NCI-H510A (cell line): Measurements from ENCODE around the gene AP3D1.
"Not testable (repeated sequence)": the region's sequence is repeated elsewhere in the genome, so short reads cannot be mapped to it uniquely, and the experiment has no call there.

Source experiments
- DNase-seq: peaks from one replicate; lab custom pipeline; 2025; lab: John Stamatoyannopoulos, UW

The AP3D1 gene

DNA sequence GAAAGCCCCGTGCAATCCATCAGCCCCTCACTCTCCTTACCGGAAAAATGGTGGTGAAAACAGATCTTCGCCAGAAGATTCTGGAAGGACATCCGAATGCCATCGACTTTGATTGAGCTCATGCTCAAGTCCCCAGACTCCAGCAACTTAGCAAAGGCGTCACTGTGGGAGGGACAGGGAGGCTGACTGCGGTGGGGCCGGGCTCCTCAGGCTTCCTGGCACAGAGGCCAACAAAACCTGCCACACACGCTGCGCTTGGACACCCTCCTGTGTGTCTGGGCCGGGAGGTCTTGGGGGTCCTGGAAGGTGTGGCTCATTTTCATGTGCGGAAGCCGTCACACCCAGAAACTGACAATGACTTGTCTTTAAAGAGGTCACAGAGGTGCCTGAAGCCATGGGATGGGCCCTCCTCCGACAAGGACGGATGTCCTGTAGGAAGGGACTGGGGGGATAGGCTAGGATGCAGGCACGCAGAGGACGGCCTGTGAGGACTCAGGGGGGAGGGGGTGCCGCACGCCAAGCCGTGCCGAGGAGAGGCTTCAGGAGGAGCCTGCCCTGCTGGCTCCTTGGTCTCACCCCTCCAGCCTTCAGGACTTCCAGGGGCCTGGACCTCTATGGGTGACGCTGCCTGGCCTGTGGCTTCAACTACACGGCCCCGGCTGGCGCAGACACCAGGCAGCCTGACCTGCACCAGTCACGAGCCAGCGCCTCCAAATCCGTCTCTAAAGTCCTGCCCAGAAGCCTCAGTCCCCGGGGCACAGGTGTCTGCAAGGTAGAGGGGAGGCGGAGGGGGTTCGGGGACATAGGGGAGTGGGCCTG is 42.1 kb downstream of the AP3D1 start:
- DNase-seq, result no peak

- DNase-seq, result no peak
These were observed 42.9 kb downstream of the AP3D1 start for GRCh38 chr19:2108251-2109016.

GRCh38 chr19:2103045-2103707 is 48.2 kb downstream of the AP3D1 start:
- DNase-seq, result no peak

DNA sequence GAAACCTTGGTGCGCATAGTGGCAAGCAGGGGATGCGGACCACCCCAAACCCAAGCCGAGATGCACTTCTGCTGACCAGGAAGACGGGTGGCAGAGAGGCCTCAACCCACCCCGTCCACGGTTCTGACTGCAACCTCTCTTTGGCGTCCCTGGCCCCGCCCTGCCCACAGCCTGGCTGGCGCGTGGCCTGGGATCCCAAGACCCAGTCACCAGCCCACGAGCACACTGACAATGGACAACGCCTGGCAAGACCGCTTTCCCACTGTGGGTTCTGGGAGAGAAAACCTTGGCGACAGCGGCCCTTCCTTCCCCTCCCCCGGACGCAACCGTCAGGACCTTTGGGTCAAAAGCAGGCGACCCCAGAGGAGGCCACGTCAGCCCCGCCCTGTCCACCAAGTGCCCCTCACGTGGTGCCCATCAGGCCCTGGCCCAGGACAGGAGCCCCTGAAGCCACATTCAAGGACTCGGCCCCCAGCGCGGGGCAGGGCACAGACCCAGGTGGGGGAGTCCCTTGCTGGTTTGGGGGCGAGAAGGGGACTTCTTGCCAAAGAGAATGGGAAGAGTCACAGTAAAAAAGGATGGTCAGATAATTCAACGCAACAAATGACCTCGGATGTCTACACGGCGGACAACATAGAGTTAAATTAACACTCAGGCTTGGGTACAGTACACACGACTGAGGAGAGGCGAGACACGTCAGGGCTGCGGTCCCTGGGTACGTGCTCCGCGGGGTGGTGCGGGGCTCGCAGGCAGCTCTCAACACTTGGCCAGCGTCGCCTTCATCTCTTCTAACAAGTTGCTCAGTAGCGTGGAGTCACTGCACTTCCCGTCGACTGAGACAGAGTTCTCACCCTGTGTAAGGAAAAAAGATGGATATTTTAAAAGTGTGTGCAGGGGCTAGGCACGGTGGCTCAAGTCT is 49.7 kb downstream of the AP3D1 start:
- no peak for DNase-seq

DNA sequence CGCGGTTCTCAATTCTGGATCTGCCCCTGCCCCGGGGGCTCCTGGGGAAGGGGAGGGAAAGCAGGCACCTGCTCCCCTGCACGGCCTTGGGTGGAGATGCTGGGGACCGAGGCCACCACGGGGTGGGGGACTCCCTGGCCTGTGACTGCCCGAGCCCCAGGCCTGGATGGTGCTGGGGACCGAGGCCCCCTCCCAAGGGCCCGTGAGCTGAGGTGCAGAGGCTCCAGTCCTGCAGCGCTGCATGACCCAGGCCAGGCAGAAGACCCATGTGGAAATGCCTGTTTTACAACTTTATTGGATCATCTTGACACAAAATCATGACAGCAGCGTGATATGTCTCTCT is 50.7 kb downstream of the AP3D1 start:
- no peak for DNase-seq

- no peak for DNase-seq
These were observed 51.2 kb downstream of the AP3D1 start for GRCh38 chr19:2099937-2100718.

DNA sequence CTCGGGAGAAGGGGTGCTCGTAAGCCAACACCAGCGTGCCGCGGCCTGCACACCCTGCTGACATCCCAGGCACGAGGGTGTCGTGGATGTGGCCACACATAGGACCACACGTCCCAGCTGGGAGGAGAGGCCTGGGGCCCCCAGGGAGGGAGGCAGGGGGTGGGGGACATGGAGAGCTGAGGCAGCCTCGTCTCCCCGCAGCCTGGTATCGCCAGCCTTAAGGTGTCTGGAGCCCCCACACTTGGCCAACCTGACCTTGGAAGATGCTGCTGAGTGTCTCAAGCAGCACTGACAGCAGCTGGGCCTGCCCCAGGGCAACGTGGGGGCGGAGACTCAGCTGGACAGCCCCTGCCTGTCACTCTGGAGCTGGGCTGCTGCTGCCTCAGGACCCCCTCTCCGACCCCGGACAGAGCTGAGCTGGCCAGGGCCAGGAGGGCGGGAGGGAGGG is 52.3 kb downstream of the AP3D1 start:
- no peak for DNase-seq

DNA sequence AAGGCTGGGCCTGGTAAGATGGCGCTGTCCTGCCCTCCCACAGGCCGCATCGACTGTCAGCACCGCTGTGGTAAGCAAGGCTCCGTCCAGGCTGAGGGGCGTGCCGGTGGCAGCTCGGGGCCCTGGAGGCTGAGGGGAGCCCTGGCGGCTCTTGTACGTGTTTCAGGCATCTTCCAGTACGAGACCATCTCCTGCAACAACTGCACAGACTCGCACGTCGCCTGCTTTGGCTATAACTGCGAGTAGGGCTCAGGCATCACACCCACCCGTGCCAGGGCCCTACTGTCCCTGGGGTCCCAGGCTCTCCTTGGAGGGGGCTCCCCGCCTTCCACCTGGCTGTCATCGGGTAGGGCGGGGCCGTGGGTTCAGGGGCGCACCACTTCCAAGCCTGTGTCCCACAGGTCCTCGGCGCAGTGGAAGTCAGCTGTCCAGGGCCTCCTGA is 53.5 kb downstream of the AP3D1 start:
- no peak for DNase-seq

GRCh38 chr19:2097203-2097885 is 54.0 kb downstream of the AP3D1 start:
- peak; percentile 25 for DNase-seq

DNA sequence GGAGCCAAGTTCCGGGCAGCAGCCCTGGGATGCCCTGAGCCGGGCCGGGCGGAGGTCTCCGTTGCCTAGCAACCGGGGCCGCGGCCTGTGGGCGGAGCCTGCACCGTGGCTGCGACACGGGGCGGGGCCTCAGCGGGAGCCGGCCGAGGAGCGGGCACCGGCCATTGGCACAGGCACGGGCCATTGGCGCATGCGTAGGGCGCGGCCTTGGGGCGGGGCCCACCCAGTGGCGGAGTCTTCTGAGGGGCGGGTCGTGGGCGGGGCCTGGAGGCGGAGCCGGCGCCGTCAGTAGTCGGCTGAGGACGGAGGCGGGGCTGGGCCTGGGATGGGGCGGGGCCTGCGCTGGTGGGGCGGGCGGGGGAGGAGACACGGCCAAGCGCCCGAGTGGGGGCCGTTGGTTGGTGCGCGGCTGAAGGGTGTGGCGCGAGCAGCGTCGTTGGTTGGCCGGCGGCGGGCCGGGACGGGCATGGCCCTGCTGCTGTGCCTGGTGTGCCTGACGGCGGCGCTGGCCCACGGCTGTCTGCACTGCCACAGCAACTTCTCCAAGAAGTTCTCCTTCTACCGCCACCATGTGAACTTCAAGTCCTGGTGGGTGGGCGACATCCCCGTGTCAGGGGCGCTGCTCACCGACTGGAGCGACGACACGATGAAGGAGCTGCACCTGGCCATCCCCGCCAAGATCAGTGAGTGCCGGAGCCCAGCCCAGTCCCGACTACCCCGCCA is 54.7 kb downstream of the AP3D1 start, which contains the start of gene IZUMO4:
Gene IZUMO4, plus strand, starts transcription at position 436 of the 723 bp plus-strand sequence. Its CDS starts 31 bp downstream, at position 467.
- peak; percentile 88 for DNase-seq

- DNase-seq, result peak; percentile 88
These were observed 55.3 kb downstream of the AP3D1 start, which contains the start of gene MOB3A for GRCh38 chr19:2096034-2096479. TSS of gene MOB3A (minus strand) at chr19:2096326. CDS start at chr19:2078560, 17,766 bp downstream.

GRCh38 chr19:2091926-2092525 is 59.3 kb downstream of the AP3D1 start:
- DNase-seq, result not testable (repeated sequence)

GRCh38 chr19:2089727-2090053 is 61.7 kb downstream of the AP3D1 start:
- DNase-seq, result no peak

GRCh38 chr19:2089001-2089711 is 62.2 kb downstream of the AP3D1 start:
- DNase-seq, result no peak

DNA sequence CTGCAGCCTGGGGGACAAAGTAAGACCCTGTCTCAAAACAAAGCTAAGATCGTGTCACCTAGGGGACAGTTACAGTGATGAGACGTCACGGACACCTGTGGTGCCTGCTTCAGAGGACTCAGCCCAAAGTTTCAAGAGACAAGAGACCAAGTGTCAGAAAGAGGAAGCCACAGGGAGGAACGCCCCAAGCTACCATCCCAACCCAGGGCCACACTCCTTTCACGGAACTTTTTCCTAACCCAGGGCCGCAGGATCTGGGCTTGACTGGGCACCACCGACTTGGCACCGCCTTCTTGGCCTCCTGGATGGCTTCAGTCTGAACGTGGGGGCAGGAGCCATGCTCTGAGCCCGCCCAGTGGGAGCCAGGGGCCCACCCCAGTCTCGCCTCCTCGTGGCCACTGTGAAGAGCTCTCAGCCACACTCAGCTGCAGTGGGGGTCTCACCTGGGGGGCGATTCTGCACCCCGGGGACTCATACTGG is 63.7 kb downstream of the AP3D1 start:
- DNase-seq, result no peak

DNA sequence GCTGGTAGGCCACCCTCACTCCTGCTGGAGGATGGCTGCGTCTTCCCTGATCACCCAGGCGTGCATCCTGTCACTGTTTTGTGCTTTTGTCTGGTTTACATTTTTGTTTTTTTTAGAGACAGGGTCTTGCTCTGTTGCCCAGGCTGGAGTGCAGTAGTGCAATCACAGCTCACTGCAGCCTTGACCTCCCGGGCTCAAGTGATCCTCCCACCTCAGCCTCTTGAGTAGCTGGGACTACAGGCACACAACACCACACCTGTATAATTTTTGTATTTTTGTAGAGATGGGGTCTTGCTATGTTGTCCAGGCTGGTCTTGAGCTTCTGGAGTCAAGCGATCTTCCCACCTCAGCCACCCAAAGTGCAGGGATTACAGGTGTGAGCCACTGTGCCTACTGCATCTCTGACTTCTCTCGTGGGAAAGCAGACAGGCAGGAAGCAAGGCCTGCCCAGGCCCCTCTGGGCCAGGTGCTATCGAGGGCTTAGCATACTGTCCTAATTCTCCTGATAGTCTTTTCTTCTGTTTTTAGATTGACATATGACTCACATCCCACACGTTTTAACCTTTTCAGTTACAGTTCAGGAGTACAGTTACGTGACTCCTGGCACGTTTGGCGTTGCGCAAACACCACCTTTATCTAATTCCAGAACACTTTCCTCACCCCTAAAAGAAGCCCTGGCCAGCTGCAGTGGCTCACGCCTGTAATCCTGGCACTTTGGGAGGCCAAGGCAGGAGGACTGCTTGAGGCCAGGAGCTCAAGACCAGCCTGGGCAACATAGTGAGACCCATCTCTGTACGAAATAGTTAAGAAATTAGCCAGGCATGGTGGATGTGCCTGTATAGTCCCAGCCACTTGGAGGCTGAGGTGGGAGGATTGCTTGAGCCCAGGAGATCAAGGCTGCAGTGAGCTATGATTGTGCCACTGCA is 64.4 kb downstream of the AP3D1 start:
- not testable (repeated sequence) for DNase-seq
